HG03095 (cell line): ENCODE measurements around the gene EXTL2.
"Not testable (repeated sequence)": the region's sequence is repeated elsewhere in the genome, so short reads cannot be mapped to it uniquely, and the experiment has no call there.

Experiments used
- ATAC-seq: cut with Tn5 transposase; IDR thresholded peaks from one replicate; pipeline ENCODE4 v1.9.1; 2021; ENCODE audit warnings: moderate library complexity; ENCODE audit not compliant: unreplicated experiment

Gene EXTL2

GRCh38 chr1:100894603-100895539, at the start of gene EXTL2:
EXTL2 (minus strand) TSS chr1:100894842; CDS start chr1:100888757, 6,085 bp downstream.
- ATAC-seq, result peak; percentile 34

GRCh38 chr1:100943533-100943932, 48.9 kb upstream of the EXTL2 start:
- ATAC-seq, result no peak

GRCh38 chr1:100942304-100943046, 47.8 kb upstream of the EXTL2 start:
- ATAC-seq, result no peak

- ATAC-seq, result no peak
These were observed 47.1 kb upstream of the EXTL2 start for GRCh38 chr1:100941580-100942216.

GRCh38 chr1:100941098-100941527, 46.5 kb upstream of the EXTL2 start:
- no peak for ATAC-seq

- ATAC-seq, result no peak
These were observed 41.7 kb upstream of the EXTL2 start for GRCh38 chr1:100936194-100936967.

GRCh38 chr1:100933555-100933954, 38.9 kb upstream of the EXTL2 start:
- not testable (repeated sequence) for ATAC-seq

GRCh38 chr1:100931716-100932115, 37.1 kb upstream of the EXTL2 start:
- ATAC-seq, result no peak

- ATAC-seq, result no peak
These were observed 35.9 kb upstream of the EXTL2 start for GRCh38 chr1:100930494-100930893.

- ATAC-seq, result no peak
These were observed 33.5 kb upstream of the EXTL2 start for GRCh38 chr1:100928128-100928527.

- no peak for ATAC-seq
These were observed 32.6 kb upstream of the EXTL2 start for GRCh38 chr1:100927276-100927675.

GRCh38 chr1:100926240-100926639, 31.6 kb upstream of the EXTL2 start:
- ATAC-seq, result no peak

- ATAC-seq, result no peak
These were observed 30.3 kb upstream of the EXTL2 start for GRCh38 chr1:100924991-100925390.

GRCh38 chr1:100924212-100924611, 29.6 kb upstream of the EXTL2 start:
- no peak for ATAC-seq

GRCh38 chr1:100921110-100921706, 26.6 kb upstream of the EXTL2 start:
- no peak for ATAC-seq

- no peak for ATAC-seq
These were observed 17.4 kb upstream of the EXTL2 start for GRCh38 chr1:100912019-100912418.

GRCh38 chr1:100909018-100909417, 14.4 kb upstream of the EXTL2 start:
- ATAC-seq, result no peak

GRCh38 chr1:100907887-100908286, 13.2 kb upstream of the EXTL2 start:
- ATAC-seq, result no peak

GRCh38 chr1:100905181-100905580, 10.5 kb upstream of the EXTL2 start:
- no peak for ATAC-seq

GRCh38 chr1:100904528-100904927, 9.9 kb upstream of the EXTL2 start:
- ATAC-seq, result no peak
